Adipocyte (in vitro differentiated cells): ENCODE data around the gene PDE4D.

ENCODE experiments used
- DNase-seq: peaks from one replicate; pipeline ENCODE4 v3.0.0-alpha.2; 2015; ENCODE audit warnings: low read depth
- H3K27me3 ChIP-seq: replicated peaks from 2 replicates; pipeline ENCODE4 v1.7.0; 2013; ENCODE audit warnings: mild to moderate bottlenecking, low read length, moderate library complexity; ENCODE audit not compliant: control insufficient read depth, insufficient read depth
- H3K36me3 ChIP-seq: 2 replicates; pipeline ENCODE4 v1.7.0; 2013; ENCODE audit warnings: low read length, mild to moderate bottlenecking, moderate library complexity; ENCODE audit not compliant: control insufficient read depth, insufficient read depth, severe bottlenecking
- H3K4me1 ChIP-seq: 2 replicates; pipeline ENCODE4 v1.7.0; 2013; ENCODE audit warnings: mild to moderate bottlenecking, low read length, moderate library complexity; ENCODE audit not compliant: control insufficient read depth, insufficient read depth
- H3K4me3 ChIP-seq: 2 replicates; pipeline ENCODE4 v1.7.0; 2013; ENCODE audit warnings: mild to moderate bottlenecking, low read length, moderate library complexity
- H3K9ac ChIP-seq: 2 replicates; pipeline ENCODE4 v1.7.0; 2013; ENCODE audit warnings: mild to moderate bottlenecking, low read length, moderate library complexity
- H3K9me3 ChIP-seq: 2 replicates; pipeline ENCODE4 v1.7.0; 2013; ENCODE audit warnings: mild to moderate bottlenecking, low read length, moderate library complexity; ENCODE audit not compliant: control insufficient read depth

PDE4D gene

DNA sequence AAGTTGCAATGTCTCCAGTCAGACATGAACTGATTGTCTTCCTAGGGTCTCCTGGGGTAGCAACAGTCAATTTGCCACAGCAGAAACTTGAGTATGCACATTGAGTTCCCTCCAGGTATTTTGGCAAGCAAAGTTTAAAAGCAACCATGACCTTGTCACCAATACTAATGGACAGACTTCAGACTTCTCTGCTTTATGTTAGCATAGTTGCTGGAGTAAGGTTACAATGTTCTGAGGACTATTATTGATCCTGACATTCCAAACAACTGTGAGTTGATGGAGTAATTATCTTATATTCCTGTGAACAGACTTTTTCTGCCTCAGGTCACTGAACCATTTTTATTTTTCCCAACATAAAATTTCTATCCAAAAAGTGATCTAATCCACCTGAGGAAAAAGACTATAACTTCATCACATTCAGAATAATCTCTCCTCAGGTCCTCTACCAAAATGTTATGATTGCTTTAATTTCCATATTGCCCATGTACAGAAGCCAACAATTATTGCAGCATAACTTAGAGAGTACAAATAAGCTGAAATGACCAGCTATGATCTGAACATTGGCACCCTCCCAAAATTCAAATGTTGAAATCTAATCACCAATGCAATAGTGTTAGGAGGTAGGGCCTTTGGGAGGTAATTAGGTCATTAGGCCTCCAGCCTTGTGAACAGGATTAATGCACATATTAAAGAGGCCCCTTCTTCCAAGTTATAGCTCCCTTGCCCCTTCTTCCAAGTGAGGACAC is 228.3 kb downstream of the PDE4D start:
- no peak overlapping the region for H3K9ac ChIP-seq
- H3K27me3 ChIP-seq = no peaks in the 10 kb centered on the region
- H3K36me3 ChIP-seq = no peaks in the 10 kb centered on the region
- peak; percentile 6 for DNase-seq
- no peak overlapping the region for H3K4me3 ChIP-seq
- no peaks in the 10 kb centered on the region for H3K9me3 ChIP-seq
- H3K4me1 ChIP-seq = peaks cover 23% of the 10 kb centered on the region

DNA sequence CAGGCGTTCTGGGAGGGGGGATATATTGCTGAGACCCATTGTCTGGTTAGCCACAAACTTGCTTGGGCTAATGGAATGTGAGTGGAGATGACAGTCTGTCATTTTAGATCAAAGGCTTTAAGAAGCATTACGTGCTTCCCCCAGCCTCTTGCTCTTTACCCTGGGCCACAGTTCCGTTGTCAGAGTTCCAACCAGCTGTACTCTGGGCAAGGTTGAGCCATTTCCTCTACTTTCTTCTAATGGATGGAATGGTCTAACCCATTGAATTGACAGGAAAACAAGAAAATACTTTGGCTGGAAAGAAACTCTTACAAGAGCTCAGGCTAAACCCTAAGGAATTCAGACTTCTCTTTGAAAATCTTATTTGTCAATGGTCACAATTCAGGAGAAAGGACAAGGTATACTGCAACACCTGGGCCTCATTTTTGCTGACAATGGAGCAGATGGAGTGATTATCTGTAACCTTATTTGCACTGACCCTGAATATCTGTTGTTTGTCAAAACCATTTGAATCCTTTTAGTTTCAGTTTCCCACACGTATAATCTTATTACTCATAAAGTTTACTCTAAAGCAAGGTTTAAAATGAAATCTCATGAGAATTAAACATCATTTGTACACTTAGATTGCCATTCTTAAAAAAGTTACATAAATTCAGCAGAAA is 231.4 kb downstream of the PDE4D start:
- no peak for DNase-seq
- no peaks in the 10 kb centered on the region for H3K27me3 ChIP-seq
- H3K4me1 ChIP-seq = peaks cover 23% of the 10 kb centered on the region
- H3K9ac ChIP-seq = peak overlapping the region; percentile 71
- no peak overlapping the region for H3K4me3 ChIP-seq
- no peaks in the 10 kb centered on the region for H3K36me3 ChIP-seq
- no peaks in the 10 kb centered on the region for H3K9me3 ChIP-seq

DNA sequence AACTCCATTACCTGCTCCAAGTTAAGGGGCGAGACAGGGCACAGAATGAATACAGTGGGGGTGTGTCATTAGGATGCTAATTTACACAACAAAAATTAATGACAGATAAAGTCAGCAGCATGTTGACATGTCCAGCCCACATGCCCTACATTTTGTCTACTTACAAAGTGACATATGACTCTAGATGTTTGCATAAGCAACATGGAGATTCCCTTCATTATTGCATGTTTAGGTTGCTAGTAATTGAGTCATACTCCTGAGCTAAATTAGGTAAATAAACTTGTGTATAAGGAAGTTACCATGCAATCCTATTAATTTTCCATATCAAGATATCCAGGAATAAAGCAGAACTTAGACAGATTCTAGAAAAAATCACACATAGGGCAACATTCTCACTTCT is 232.2 kb downstream of the PDE4D start:
- peaks cover 23% of the 10 kb centered on the region for H3K4me1 ChIP-seq
- no peak overlapping the region for H3K4me3 ChIP-seq
- H3K36me3 ChIP-seq = no peaks in the 10 kb centered on the region
- no peaks in the 10 kb centered on the region for H3K27me3 ChIP-seq
- peak overlapping the region; percentile 71 for H3K9ac ChIP-seq
- H3K9me3 ChIP-seq = no peaks in the 10 kb centered on the region
- DNase-seq = no peak

DNA sequence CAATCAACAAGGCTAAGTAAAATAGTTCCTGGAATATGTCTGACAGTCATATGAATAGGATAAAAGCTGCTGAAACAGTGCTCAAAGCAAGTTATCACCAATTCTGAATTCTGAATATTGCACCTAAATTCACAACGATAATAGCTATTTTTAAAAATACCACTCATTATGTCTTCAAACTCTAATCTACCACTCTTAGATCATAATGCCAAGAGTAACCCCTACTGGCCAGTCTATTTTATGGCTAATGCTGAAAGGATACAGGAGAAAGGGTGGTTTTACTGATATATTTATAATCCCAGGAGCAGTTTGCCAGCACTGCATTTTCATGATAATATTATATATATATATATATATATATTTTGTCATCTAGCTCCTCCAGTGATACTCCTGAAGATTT is 232.8 kb downstream of the PDE4D start:
- Histone ChIP-seq H3K4me1 (peaks cover 23% of the 10 kb centered on the region), H3K27me3 (no peaks in the 10 kb centered on the region), H3K36me3 (no peaks in the 10 kb centered on the region), H3K9me3 (no peaks in the 10 kb centered on the region), H3K4me3 (no peak overlapping the region), H3K9ac (no peak overlapping the region)
- DNase-seq = peak; percentile 45

DNA sequence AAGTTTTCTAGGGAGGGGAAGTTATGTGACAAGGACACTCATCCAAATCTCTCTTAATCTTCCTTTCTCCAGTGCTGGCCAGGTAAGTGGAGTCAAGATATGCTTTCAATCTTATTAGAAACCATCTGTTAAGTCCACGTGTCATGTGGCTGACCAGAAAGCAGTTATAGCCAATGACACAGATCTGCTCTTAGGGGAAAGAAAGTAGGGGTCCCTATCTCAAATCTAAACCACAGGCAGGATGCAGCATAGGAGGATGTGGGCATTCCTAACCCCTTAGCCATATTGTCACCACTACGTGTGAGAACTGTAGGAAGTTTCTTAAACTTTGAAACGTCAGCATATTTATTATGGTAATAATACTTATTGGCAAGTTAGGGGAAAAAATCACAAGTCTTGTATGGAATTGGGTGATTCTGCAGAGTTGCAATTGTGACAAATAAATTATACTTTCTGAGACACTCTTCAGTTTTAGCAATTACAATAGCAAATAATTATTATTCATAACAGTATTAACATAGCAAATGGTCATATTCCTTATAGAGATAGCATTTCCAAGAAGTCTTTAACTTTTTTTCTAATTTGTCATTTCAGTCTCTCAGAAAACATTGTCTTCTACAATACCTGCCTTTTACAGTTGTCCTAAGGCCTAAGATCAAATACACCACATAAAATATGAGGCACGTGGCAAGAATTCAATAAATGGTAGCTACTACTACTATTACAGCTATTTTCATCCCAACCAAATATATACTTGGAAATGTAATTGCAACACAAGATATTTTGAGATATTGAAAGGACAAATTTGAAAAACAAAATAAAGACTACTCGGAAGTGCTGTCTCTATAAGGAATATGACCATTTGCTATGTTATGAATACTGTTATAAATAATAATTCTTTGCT is 236.9 kb downstream of the PDE4D start:
- Histone ChIP-seq H3K4me3 (no peak overlapping the region), H3K27me3 (no peaks in the 10 kb centered on the region), H3K9me3 (no peaks in the 10 kb centered on the region), H3K36me3 (no peaks in the 10 kb centered on the region), H3K9ac (no peak overlapping the region), H3K4me1 (peaks cover 5% of the 10 kb centered on the region)
- no peak for DNase-seq

DNA sequence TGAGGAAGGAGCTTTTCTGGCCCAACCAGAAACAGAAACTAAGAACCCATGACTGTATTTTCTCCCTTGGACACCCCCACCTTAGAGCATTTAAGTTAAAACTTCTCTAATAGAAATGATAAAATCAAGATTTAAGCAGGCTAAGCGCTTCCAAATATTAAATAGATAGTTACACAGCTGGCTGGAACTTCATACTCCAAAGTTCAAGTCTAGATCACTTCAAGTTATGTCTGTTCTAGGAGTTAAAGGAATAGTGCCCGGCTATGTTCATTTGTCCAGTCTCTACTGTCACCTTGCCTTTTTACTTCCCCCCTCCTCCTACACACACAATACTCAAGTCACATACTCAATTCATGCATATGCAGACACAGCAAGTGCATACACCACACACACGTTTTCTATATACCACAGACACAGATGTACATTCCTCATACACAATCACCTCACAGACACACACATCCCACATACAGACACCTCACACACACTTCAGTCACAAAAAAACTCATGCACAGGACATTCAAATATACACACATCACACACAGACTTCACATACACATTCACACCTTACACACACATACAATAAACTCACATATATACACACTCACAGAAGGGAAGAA is 237.7 kb downstream of the PDE4D start:
- no peaks in the 10 kb centered on the region for H3K36me3 ChIP-seq
- no peaks in the 10 kb centered on the region for H3K9me3 ChIP-seq
- H3K4me3 ChIP-seq = no peak overlapping the region
- no peak overlapping the region for H3K9ac ChIP-seq
- H3K4me1 ChIP-seq = no peaks in the 10 kb centered on the region
- H3K27me3 ChIP-seq = no peaks in the 10 kb centered on the region
- no peak for DNase-seq

DNA sequence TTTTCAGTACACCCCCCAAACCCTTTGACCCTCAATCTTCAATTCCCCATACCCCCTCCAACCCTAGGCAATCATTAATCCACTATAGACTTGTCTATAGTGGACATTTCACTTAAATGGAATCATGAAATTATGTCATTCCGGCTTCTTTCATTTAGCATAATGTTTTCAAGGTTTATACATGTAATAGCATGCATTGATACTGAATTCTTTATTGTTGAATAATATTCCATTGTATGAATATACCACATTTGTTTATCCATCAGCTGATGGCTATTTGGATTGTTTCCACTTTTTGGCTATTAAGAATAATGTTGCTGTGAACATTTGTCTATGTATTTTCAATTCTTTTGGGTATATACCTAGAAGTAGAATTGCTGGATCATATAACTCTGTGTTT is 238.8 kb downstream of the PDE4D start:
- Histone ChIP-seq H3K4me1 (no peaks in the 10 kb centered on the region), H3K4me3 (no peak overlapping the region), H3K36me3 (no peaks in the 10 kb centered on the region), H3K9me3 (no peaks in the 10 kb centered on the region), H3K9ac (no peak overlapping the region), H3K27me3 (no peaks in the 10 kb centered on the region)
- DNase-seq = no peak

DNA sequence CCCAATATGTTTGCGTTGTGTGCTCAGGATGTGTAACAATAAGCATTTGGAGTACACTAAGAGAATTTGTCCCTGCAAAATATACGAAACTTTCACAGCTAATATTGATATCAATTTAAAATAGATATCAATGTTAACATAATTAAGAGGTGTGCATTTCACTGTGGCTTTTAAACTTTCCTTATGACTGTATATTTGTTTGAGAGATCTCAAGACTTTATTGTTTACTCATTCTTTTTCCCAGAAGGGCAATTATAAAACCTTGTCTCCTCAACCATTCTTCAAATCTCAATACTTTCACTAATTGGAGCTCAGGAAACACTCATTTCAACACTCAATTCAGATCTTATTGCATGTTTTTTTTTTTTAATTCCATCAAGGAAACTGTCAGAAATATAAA is 241.1 kb downstream of the PDE4D start:
- H3K36me3 ChIP-seq = no peaks in the 10 kb centered on the region
- no peak overlapping the region for H3K4me3 ChIP-seq
- H3K27me3 ChIP-seq = no peaks in the 10 kb centered on the region
- no peak for DNase-seq
- H3K9ac ChIP-seq = no peak overlapping the region
- no peaks in the 10 kb centered on the region for H3K9me3 ChIP-seq
- peaks cover 4% of the 10 kb centered on the region for H3K4me1 ChIP-seq

DNA sequence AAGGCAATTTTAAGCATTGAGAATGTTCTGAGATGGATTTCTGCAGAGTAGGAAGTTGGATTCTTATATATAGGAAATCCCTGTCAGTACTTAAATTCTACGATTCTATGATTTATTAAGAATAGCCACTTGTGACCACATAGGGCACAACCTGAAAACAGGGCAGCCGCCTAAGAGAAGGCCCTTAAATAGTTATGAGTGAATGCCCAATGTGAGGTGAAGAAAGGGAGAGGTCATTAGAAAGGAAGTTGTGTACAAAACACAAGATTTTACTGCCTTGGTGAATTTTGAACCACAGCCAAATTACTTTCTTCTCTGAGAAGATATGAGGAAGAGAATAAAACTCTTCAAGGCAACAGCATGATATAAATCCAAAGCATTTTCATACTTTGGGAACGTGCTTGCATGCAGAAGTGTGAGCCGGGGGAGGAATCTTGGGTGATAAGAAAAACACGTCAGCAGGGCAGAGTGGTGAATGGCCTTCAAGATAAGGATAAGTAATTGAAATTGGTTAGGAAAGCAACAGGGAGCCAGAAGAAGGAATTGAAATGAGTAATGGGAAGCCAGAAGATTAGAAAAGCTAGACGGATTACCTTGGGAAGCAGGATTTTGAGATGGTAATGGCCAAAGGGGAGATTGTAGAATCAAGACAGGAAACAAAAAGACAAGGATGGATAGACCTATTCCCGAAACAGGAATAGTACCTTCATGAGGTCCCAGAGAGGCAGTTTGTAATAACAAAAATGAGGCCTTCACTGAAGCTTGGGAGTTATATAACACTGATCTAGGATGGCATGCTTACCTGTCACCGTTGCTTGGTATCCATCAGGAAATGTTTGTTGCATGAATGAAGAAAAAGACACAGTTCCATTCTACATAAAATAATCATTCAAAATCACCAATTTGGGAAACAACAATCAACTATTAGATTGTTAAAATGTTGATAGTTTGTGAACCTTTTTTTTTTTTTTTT is 244.3 kb downstream of the PDE4D start:
- Histone ChIP-seq H3K27me3 (no peaks in the 10 kb centered on the region), H3K4me1 (peaks cover 4% of the 10 kb centered on the region), H3K4me3 (no peak overlapping the region), H3K9ac (no peak overlapping the region), H3K36me3 (no peaks in the 10 kb centered on the region), H3K9me3 (no peaks in the 10 kb centered on the region)
- no peak for DNase-seq

DNA sequence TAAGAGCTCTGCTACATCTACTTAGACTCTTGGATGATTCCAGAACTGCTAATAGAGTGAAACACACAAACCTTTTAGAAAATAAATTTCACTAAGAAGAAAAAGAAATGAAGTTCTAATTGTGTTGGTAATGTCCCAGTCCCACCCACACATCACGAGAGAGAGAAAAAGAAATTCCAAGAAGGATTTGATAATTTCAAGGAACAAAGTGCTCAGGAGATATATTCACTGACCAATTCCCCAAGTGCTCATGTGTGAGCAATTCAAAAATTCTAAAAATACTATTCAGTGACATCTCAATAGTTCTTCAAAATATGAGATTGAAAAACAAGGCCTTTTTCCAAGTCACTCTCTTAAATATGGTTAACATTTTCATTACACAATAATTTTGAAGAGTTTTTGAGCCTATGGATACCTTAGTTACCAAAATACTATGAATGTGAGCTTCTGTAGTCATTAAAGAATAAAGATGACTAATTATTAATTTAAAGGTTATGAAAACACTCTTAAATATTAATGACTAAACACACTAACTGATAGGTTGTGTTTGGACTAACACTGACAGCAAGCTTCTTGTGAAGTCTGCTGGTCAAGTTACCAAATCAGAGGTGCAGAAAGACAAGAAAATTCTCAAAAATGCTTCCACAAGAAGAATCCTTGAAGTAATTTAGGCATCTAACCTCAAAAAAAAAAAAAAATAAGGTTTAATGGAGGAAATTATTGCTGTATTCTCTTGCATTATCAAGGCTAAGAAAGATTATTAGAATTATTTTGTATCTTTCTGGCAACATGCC is 245.3 kb downstream of the PDE4D start:
- Histone ChIP-seq H3K4me1 (peaks cover 4% of the 10 kb centered on the region), H3K9ac (no peak overlapping the region), H3K9me3 (no peaks in the 10 kb centered on the region), H3K4me3 (no peak overlapping the region), H3K36me3 (no peaks in the 10 kb centered on the region), H3K27me3 (no peaks in the 10 kb centered on the region)
- no peak for DNase-seq
